Endodermal cell (in vitro differentiated cells): ENCODE results near the gene BZW2. TPM values are rescaled to one million over a fixed set of nuclear protein-coding genes. Genes with fewer than 3 reads are reported as not detected.

ENCODE experiments used
- DNase-seq: peaks from one replicate; pipeline ENCODE4 v3.0.0-alpha.2; 2017
- H3K27ac ChIP-seq: 2 replicates; pipeline ENCODE4 v1.5.1; 2013; ENCODE audit warnings: mild to moderate bottlenecking, low read depth, low read length, moderate library complexity
- H3K27me3 ChIP-seq: 2 replicates; pipeline ENCODE4 v1.6.1; 2013; ENCODE audit warnings: mild to moderate bottlenecking, low read length, moderate library complexity; ENCODE audit not compliant: insufficient read depth, control insufficient read depth, poor library complexity, severe bottlenecking
- H3K36me3 ChIP-seq: 2 replicates; pipeline ENCODE4 v1.7.0; 2013; ENCODE audit warnings: mild to moderate bottlenecking, low read length, moderate library complexity; ENCODE audit not compliant: control insufficient read depth, insufficient read depth
- H3K4me1 ChIP-seq: one replicate; pipeline ENCODE4 v1.7.0; 2013; ENCODE audit warnings: low read length; ENCODE audit not compliant: control insufficient read depth, insufficient read depth
- H3K4me3 ChIP-seq: 2 replicates; pipeline ENCODE4 v1.5.1; 2013; ENCODE audit warnings: mild to moderate bottlenecking, low read length, moderate library complexity
- H3K9ac ChIP-seq: 2 replicates; pipeline ENCODE4 v1.6.1; 2013; ENCODE audit warnings: mild to moderate bottlenecking, low read length, moderate library complexity; ENCODE audit not compliant: poor library complexity, severe bottlenecking; ENCODE audit errors: extremely low read depth
- H3K9me3 ChIP-seq: 2 replicates; pipeline ENCODE4 v1.6.1; 2013; ENCODE audit warnings: mild to moderate bottlenecking, low read length, moderate library complexity; ENCODE audit not compliant: control insufficient read depth
- H3K27ac Mint-ChIP-seq: 2 replicates; pipeline ENCODE4 v1.8.0; 2020; ENCODE audit warnings: mixed read lengths
- H3K27me3 Mint-ChIP-seq: 2 replicates; pipeline ENCODE4 v1.8.0; 2021; ENCODE audit warnings: mild to moderate bottlenecking, mixed read lengths; ENCODE audit not compliant: insufficient read depth
- H3K36me3 Mint-ChIP-seq: 2 replicates; pipeline ENCODE4 v1.8.0; 2020; ENCODE audit warnings: low read depth, mixed read lengths
- H3K4me1 Mint-ChIP-seq: 2 replicates; pipeline ENCODE4 v1.8.0; 2020; ENCODE audit warnings: mixed read lengths
- H3K4me3 Mint-ChIP-seq: 2 replicates; pipeline ENCODE4 v1.8.0; 2020; ENCODE audit warnings: mild to moderate bottlenecking, moderate library complexity, mixed read lengths
- H3K9me3 Mint-ChIP-seq: 2 replicates; pipeline ENCODE4 v1.8.0; 2020; ENCODE audit warnings: mild to moderate bottlenecking, mixed read lengths
- WGBS, 2 experiments: methylation state at CpG; one replicate each; pipeline versions ENCODE4 v1.1.5 to v1.1.7; 2013; ENCODE audit warnings: missing lambda C conversion rate in 2 of 2, mixed read lengths in 1 of 2; ENCODE audit not compliant: insufficient coverage in 1 of 2, insufficient read length in 1 of 2; 5-methylcytosine and 5-hydroxymethylcytosine counted together
- total RNA-seq, 2 donors: library from RNA; stranded (reverse); fragmentation: NEBNext Ultra II Directional in 1 of 2; extraction: Animal tissue kit (Norgen Biotek cat#: 25700) in 1 of 2; gene quantifications; 2 replicates in 1 of 2; 3 replicates in 1 of 2; pipeline ENCODE4 v1.2.1, GENCODE V29; 2021
- TF ChIP-seq, protein P1 (sequence below): fragments of 200-600 bp; sonication (generic); conservative IDR thresholded peaks from 2 replicates; pipeline ENCODE4 v1.5.0; 2021; ENCODE audit warnings: antibody characterized with exemption, mild to moderate bottlenecking

BZW2 gene
- total RNA-seq, 2 donors from 2014 or later, result 75.1 to 87.7 TPM

GRCh38 chr7:16715928-16716327, 69.9 kb downstream of the BZW2 start:
- Mint-ChIP-seq H3K27ac (no peak overlapping the region), H3K27me3 (no peaks in the 10 kb centered on the region), H3K4me3 (no peak overlapping the region)

DNA sequence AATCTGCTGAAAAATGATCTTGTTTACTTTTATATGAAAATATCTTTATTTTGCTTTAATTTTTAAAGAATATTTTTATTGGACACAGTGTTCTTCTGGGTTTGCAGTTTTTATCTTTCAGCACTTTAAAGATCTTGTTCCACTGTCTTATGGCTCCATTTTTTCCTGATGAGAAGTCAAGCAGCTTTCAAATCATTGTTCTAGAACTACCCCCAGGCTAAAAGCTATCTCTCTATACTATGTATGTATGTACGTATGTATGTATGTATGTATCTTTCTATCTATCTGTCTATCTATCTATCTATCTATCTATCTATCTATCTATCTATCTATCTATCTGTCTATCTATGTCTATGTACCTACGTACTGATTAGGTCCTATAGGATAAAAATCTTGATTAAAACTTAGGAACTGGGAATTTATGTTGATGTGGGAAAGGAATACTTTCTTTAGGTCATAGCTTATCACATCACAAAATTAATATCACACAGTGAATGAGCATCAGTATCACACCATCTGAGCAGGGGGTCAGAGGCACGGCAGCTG, 72.2 kb downstream of the BZW2 start:
- TF ChIP-seq, protein P1, sequence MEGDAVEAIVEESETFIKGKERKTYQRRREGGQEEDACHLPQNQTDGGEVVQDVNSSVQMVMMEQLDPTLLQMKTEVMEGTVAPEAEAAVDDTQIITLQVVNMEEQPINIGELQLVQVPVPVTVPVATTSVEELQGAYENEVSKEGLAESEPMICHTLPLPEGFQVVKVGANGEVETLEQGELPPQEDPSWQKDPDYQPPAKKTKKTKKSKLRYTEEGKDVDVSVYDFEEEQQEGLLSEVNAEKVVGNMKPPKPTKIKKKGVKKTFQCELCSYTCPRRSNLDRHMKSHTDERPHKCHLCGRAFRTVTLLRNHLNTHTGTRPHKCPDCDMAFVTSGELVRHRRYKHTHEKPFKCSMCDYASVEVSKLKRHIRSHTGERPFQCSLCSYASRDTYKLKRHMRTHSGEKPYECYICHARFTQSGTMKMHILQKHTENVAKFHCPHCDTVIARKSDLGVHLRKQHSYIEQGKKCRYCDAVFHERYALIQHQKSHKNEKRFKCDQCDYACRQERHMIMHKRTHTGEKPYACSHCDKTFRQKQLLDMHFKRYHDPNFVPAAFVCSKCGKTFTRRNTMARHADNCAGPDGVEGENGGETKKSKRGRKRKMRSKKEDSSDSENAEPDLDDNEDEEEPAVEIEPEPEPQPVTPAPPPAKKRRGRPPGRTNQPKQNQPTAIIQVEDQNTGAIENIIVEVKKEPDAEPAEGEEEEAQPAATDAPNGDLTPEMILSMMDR, result no peak
- Histone ChIP-seq H3K9me3 (no peaks in the 10 kb centered on the region), H3K27me3 (no peaks in the 10 kb centered on the region), H3K27ac (no peak overlapping the region), H3K4me3 (no peak overlapping the region), H3K9ac (no peak overlapping the region), H3K4me1 (peaks cover 4% of the 10 kb centered on the region), H3K36me3 (no peaks in the 10 kb centered on the region)
- peaks cover 11% of the 10 kb centered on the region for H3K4me1 Mint-ChIP-seq
- no peak overlapping the region for H3K4me3 Mint-ChIP-seq
- no peaks in the 10 kb centered on the region for H3K9me3 Mint-ChIP-seq
- no peaks in the 10 kb centered on the region for H3K36me3 Mint-ChIP-seq
- no peak for DNase-seq
- H3K27ac Mint-ChIP-seq, result no peak overlapping the region
- WGBS, 2 experiments, result 75 to 92% methylated on average over 1 of the region's 3 CpGs
- H3K27me3 Mint-ChIP-seq, result no peaks in the 10 kb centered on the region

More at GRCh38 chr7:16715928-16716327, 69.9 kb downstream of the BZW2 start:
- TF ChIP-seq, protein P1, result no peak
- Histone ChIP-seq H3K9me3 (no peaks in the 10 kb centered on the region), H3K9ac (no peak overlapping the region), H3K27ac (no peak overlapping the region), H3K4me3 (no peak overlapping the region), H3K4me1 (peaks cover 11% of the 10 kb centered on the region), H3K27me3 (no peaks in the 10 kb centered on the region), H3K36me3 (peaks cover 7% of the 10 kb centered on the region)
- DNase-seq, result no peak
- peaks cover 14% of the 10 kb centered on the region for H3K4me1 Mint-ChIP-seq
- no peaks in the 10 kb centered on the region for H3K9me3 Mint-ChIP-seq
- no peaks in the 10 kb centered on the region for H3K36me3 Mint-ChIP-seq

DNA sequence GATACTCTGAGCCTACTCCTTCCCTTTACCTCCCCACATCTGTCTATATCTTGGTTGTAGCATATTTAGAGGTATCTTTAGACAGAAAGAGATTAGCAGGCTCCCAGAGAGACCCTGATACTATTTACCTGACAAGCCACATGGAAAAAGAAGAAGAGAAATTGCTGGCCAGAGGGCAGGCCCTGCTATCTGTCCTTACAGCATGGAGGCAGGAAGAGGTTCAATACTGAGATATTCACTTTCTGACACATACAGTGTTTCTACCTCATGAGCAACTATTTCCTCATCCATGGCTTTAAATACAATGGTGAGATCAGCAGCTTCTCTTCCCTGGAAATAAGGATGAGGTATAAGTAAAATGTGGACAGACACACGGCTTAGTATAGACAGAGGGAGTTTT, 73.7 kb downstream of the BZW2 start:
- Histone ChIP-seq H3K27me3 (no peaks in the 10 kb centered on the region), H3K9me3 (no peaks in the 10 kb centered on the region), H3K36me3 (no peaks in the 10 kb centered on the region), H3K27ac (no peak overlapping the region), H3K4me3 (no peak overlapping the region), H3K4me1 (peaks cover 4% of the 10 kb centered on the region), H3K9ac (no peak overlapping the region)
- H3K27me3 Mint-ChIP-seq, result no peaks in the 10 kb centered on the region
- no peaks in the 10 kb centered on the region for H3K36me3 Mint-ChIP-seq
- TF ChIP-seq, protein P1, result no peak
- 100% methylated on average over 1 of the region's 1 CpG; no CpG with 5 or more reads in 1 of the 2 experiments for WGBS, 2 experiments
- peaks cover 11% of the 10 kb centered on the region for H3K4me1 Mint-ChIP-seq
- no peaks in the 10 kb centered on the region for H3K9me3 Mint-ChIP-seq
- no peak overlapping the region for H3K4me3 Mint-ChIP-seq
- no peak for DNase-seq
- H3K27ac Mint-ChIP-seq, result no peak overlapping the region
